Measurements from ENCODE around the gene KCNMB3.
"Not testable (repeated sequence)": the region's sequence is repeated elsewhere in the genome, so short reads cannot be mapped to it uniquely, and the experiment has no call there.

Gene KCNMB3

GRCh38 chr3:179244878-179245277 is 6.0 kb downstream of the KCNMB3 start:
- H3K4me1 ChIP-seq (ENCODE audit: control insufficient read depth, insufficient read depth, low read length) = no peaks in the 10 kb centered on the region
- ChIA-PET CTCF (no interaction called here), POLR2A (no interaction called here)
- peaks cover 0 to 14% of the 10 kb centered on the region in 2 experiments; a peak in 1 of 3 replicates for H3K36me3 ChIP-seq (ENCODE audit: control insufficient read depth in 2 of 2, insufficient read depth in 1 of 2, low read length in 2 of 2)
- no peak overlapping the region for H3K27ac ChIP-seq (ENCODE audit: extremely low read depth, low read depth, low read length)
- TF ChIP-seq ZNF518A (tag by site-specific recombination; conservative IDR thresholded peaks at IDR 0.05; ENCODE audit: low read depth) = no peak
- TF ChIP-seq ZNF549 (tag by site-specific recombination; IDR thresholded peaks at IDR 0.05) = no peak
- TF ChIP-seq ZNF747 (tag by site-specific recombination; IDR thresholded peaks at IDR 0.05) = no peak
- no peak for TF ChIP-seq ZNF670 (tag by site-specific recombination; IDR thresholded peaks at IDR 0.05; ENCODE audit: low read depth)
- no peak for TF ChIP-seq PATZ1 (tag by site-specific recombination; IDR thresholded peaks at IDR 0.05)
- no peak for TF ChIP-seq ZNF623 (tag by site-specific recombination; IDR thresholded peaks at IDR 0.05)
- no peak for TF ChIP-seq BCL11B (tag by site-specific recombination; IDR thresholded peaks at IDR 0.05; ENCODE audit: low read depth)
- no peak for TF ChIP-seq ZNF223 (tag by site-specific recombination; IDR thresholded peaks at IDR 0.05)
- no peak for TF ChIP-seq ZNF510 (tag by site-specific recombination; IDR thresholded peaks at IDR 0.05; ENCODE audit: insufficient replicate concordance)
- TF ChIP-seq MYNN (tag by site-specific recombination; IDR thresholded peaks at IDR 0.05; ENCODE audit: borderline replicate concordance) = no peak
- no peak for TF ChIP-seq ZNF558 (tag by site-specific recombination; IDR thresholded peaks at IDR 0.05)
- H3K9me3 ChIP-seq (ENCODE audit: control insufficient read depth, insufficient read depth, low read depth, low read length) = no peaks in the 10 kb centered on the region
- H3K4me3 ChIP-seq (ENCODE audit: low read depth, low read length) = no peak overlapping the region

- CTCF ChIA-PET; H3K4me3 ChIP-seq (ENCODE audit: low read depth, low read length); POLR2A ChIA-PET; H3K9me3 ChIP-seq (ENCODE audit: control insufficient read depth, insufficient read depth, low read depth, low read length); H3K27ac ChIP-seq (ENCODE audit: extremely low read depth, low read depth, low read length); H3K4me1 ChIP-seq (ENCODE audit: control insufficient read depth, insufficient read depth, low read length): not testable (repeated sequence)
- peaks cover 0 to 11% of the 10 kb centered on the region in 2 experiments; a peak in 1 of 3 replicates for H3K36me3 ChIP-seq (ENCODE audit: control insufficient read depth in 2 of 2, insufficient read depth in 1 of 2, low read length in 2 of 2)
Measured at GRCh38 chr3:179242859-179243258, 8.1 kb downstream of the KCNMB3 start.

- H3K27ac ChIP-seq (ENCODE audit: extremely low read depth, low read depth, low read length); H3K36me3 ChIP-seq (ENCODE audit: control insufficient read depth in 2 of 2, insufficient read depth in 1 of 2, low read length in 2 of 2); CTCF ChIA-PET; H3K9me3 ChIP-seq (ENCODE audit: control insufficient read depth, insufficient read depth, low read depth, low read length); H3K4me1 ChIP-seq (ENCODE audit: control insufficient read depth, insufficient read depth, low read length); H3K4me3 ChIP-seq (ENCODE audit: low read depth, low read length); POLR2A ChIA-PET: not testable (repeated sequence)
Measured at GRCh38 chr3:179240299-179240698, 10.6 kb downstream of the KCNMB3 start.
